Kidney epithelial cell (primary cell): Measurements from ENCODE around the gene ZFYVE1. TPM values are rescaled to one million over a fixed set of nuclear protein-coding genes. Genes with fewer than 3 reads are reported as not detected.
"Not testable (repeated sequence)": the region's sequence is repeated elsewhere in the genome, so short reads cannot be mapped to it uniquely, and the experiment has no call there.

Source experiments
- DNase-seq: peaks from one replicate; pipeline ENCODE4 v3.0.0-alpha.2; 2010; ENCODE audit warnings: low read depth
- H3K27me3 ChIP-seq: 2 replicates; pipeline ENCODE4 v1.6.0; 2011; ENCODE audit warnings: low read length; ENCODE audit not compliant: control insufficient read depth, insufficient read depth
- H3K36me3 ChIP-seq: 2 replicates; pipeline ENCODE4 v1.5.1; 2011; ENCODE audit warnings: low read length; ENCODE audit not compliant: control insufficient read depth, insufficient read depth
- H3K4me3 ChIP-seq: 2 replicates; pipeline ENCODE4 v1.5.1; 2011; ENCODE audit warnings: low read depth, mild to moderate bottlenecking, control low read depth, low read length
- total RNA-seq: library from RNA; depleted of rRNA; stranded (reverse); fragments of >200 nt; gene quantifications from 2 replicates; pipeline ENCODE4 v1.2.3, GENCODE V29; 2015
- TF ChIP-seq, protein P1 (sequence below): IDR thresholded peaks from 2 replicates; pipeline ENCODE4 v1.5.1; 2011; ENCODE audit warnings: mild to moderate bottlenecking, moderate library complexity, low read length, control low read depth, inconsistent platforms; ENCODE audit not compliant: insufficient read depth, poor library complexity, severe bottlenecking

The ZFYVE1 gene
- total RNA-seq, 1 donor from 2014 or later, result 18.4 TPM

GRCh38 chr14:73026243-73026844, 562 bp downstream of the ZFYVE1 start:
- Histone ChIP-seq H3K27me3 (no peaks in the 10 kb centered on the region), H3K4me3 (peak overlapping the region; percentile 71), H3K36me3 (peaks cover 2% of the 10 kb centered on the region)
- DNase-seq, result no peak
- TF ChIP-seq, protein P1, sequence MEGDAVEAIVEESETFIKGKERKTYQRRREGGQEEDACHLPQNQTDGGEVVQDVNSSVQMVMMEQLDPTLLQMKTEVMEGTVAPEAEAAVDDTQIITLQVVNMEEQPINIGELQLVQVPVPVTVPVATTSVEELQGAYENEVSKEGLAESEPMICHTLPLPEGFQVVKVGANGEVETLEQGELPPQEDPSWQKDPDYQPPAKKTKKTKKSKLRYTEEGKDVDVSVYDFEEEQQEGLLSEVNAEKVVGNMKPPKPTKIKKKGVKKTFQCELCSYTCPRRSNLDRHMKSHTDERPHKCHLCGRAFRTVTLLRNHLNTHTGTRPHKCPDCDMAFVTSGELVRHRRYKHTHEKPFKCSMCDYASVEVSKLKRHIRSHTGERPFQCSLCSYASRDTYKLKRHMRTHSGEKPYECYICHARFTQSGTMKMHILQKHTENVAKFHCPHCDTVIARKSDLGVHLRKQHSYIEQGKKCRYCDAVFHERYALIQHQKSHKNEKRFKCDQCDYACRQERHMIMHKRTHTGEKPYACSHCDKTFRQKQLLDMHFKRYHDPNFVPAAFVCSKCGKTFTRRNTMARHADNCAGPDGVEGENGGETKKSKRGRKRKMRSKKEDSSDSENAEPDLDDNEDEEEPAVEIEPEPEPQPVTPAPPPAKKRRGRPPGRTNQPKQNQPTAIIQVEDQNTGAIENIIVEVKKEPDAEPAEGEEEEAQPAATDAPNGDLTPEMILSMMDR, result no peak

GRCh38 chr14:73025544-73025943, 1.4 kb downstream of the ZFYVE1 start:
- Histone ChIP-seq H3K4me3 (peak overlapping the region; percentile 71), H3K36me3 (peaks cover 2% of the 10 kb centered on the region), H3K27me3 (no peaks in the 10 kb centered on the region)
- DNase-seq, result no peak
- TF ChIP-seq, protein P1, result no peak

GRCh38 chr14:73022051-73022450, 4.9 kb downstream of the ZFYVE1 start:
- TF ChIP-seq, protein P1, result no peak
- no peaks in the 10 kb centered on the region for H3K27me3 ChIP-seq
- H3K36me3 ChIP-seq, result peaks cover 2% of the 10 kb centered on the region
- DNase-seq, result no peak
- H3K4me3 ChIP-seq, result no peak overlapping the region

- H3K36me3 ChIP-seq, H3K4me3 ChIP-seq, H3K27me3 ChIP-seq, DNase-seq: not testable (repeated sequence)
These were observed 10.9 kb downstream of the ZFYVE1 start for GRCh38 chr14:73016011-73016410.

DNA sequence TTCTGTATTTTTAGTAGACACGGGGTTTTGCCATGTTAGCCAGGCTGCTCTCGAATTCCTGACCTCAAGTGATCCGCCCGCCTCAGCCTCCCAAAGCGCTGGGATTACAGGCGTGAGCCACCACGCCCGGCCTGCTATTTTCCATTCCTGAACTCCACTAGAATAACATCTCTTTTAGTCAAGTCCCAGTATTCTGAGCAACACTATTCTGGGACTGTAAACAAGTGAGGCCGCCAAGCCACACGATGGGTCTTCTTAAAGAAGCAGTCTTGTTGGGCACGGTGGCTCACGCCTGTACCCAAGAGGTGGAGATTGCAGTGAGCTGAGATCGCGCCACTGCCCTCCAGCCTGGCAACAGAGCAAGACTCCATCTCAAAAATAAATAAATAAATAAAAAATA, 11.4 kb downstream of the ZFYVE1 start:
- H3K4me3 ChIP-seq, H3K27me3 ChIP-seq, DNase-seq, H3K36me3 ChIP-seq: not testable (repeated sequence)

DNA sequence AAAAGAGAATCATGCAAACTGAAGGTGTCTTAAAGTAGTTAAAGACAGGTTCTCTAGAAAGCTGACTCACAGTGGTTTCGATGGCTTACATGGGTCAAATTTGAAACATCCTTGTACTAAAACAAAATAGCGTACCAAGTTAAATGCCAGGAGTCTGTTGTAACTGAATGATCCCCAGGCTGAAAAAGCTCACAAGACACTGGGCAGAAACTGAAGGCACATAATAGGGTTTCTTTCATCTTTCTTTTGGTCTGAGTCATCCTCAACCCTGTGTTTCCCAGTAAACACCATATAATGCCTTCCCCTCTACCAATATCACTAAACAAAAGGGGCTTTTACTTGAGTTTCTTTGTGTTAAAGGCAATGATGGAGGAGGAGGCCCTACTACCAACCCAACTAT, 12.8 kb downstream of the ZFYVE1 start:
- no peak for DNase-seq
- no peaks in the 10 kb centered on the region for H3K36me3 ChIP-seq
- H3K4me3 ChIP-seq, result no peak overlapping the region
- TF ChIP-seq, protein P1, result no peak
- no peaks in the 10 kb centered on the region for H3K27me3 ChIP-seq

- H3K27me3 ChIP-seq, H3K36me3 ChIP-seq, H3K4me3 ChIP-seq, DNase-seq: not testable (repeated sequence)
These were observed 15.7 kb downstream of the ZFYVE1 start for GRCh38 chr14:73011189-73011588.
